GM18499 (cell line): ENCODE measurements around the gene PRDM10.

Source experiments
- ATAC-seq: cut with Tn5 transposase; IDR thresholded peaks from one replicate; pipeline ENCODE4 v1.9.1; 2021; ENCODE audit warnings: moderate number of reproducible peaks; ENCODE audit not compliant: insufficient read depth, unreplicated experiment

The PRDM10 gene

GRCh38 chr11:129948926-129949466, 53.6 kb downstream of the PRDM10 start:
- no peak for ATAC-seq

DNA sequence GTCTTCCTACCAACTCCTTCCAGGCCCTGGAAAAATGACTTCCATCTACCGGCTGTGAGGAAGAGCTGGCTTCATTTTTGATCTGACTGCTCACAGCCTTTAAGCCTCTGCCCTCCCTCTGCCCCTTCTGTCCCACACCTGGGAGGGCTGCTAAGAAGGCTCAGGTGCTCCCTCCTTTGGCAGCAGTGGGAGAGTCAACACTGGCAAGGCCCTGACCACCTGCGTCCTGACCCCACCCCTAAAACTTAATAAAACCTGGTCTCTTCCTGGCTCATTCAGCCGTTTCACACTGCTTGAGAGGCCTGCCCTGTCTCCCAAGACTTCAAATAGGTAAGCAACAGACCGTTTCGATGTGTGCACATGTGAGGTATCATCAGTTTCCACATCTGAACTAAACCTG, 55.2 kb downstream of the PRDM10 start:
- ATAC-seq = no peak

DNA sequence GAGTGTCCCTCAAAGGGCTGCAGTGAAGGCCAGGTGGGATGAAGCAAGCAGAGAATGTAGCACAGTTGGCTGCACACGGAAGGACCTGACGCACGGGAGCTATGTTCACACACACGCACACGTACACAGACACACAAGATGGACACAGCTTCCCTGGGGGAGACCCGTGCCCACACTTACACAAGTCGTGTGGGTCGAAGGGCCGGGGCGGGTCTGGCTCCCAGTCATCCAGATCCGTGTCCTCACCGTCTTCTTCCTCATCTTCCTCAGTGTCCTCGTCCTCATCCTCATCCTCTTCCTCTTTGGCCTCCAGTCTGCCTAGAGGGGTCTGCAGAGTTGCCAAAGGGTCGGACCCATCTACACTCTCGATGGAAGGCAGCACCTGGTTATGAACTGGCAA, 55.7 kb downstream of the PRDM10 start:
- no peak for ATAC-seq

- ATAC-seq = no peak
Observed at GRCh38 chr11:129946256-129946655, 56.4 kb downstream of the PRDM10 start.

DNA sequence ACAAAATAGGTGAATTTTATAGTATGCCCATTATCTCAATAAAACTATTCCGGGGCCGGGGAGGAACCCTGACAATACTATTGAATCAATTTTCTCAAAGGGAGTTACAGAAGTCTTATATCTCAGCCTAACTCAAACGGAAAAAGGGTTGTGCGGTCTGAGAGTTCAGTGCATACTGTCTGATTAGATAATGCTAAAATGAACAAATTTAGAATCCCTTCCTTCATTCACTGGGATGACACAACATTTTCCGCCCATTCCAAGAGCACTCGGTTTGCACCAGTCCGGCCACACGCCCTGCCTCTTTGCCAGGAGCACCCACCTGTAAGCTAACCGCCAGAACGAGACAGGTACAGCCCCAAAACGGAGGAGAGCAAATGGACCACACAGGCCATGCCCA, 57.3 kb downstream of the PRDM10 start:
- ATAC-seq = no peak

DNA sequence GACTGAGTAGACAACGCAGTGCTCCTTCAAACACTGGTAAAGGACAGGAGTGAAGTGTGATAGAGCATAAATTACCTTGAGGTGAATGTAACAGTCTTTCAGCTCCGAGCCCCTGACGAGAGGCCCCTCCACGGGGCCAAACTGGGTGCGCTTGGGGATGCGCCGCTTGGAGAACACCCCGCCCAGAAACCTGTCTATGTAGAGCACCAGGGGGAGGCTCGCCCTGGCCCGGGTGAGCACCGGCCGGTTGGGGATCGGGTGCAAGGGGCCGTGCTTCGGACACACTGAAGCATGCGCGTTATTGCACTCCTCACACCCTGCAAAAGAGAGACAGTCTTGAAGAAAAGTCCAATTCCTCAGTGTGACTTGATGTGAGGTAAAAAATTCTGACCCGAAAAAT, 57.9 kb downstream of the PRDM10 start:
- no peak for ATAC-seq

GRCh38 chr11:129943036-129943435, 59.6 kb downstream of the PRDM10 start:
- ATAC-seq = no peak

- ATAC-seq = no peak
Observed at GRCh38 chr11:129939510-129939909, 63.1 kb downstream of the PRDM10 start.

GRCh38 chr11:129938764-129939163, 63.9 kb downstream of the PRDM10 start:
- no peak for ATAC-seq

GRCh38 chr11:129937592-129938238, 64.9 kb downstream of the PRDM10 start:
- ATAC-seq = no peak

GRCh38 chr11:129935723-129936122, 66.9 kb downstream of the PRDM10 start:
- no peak for ATAC-seq

GRCh38 chr11:129933891-129934290, 68.7 kb downstream of the PRDM10 start:
- no peak for ATAC-seq

DNA sequence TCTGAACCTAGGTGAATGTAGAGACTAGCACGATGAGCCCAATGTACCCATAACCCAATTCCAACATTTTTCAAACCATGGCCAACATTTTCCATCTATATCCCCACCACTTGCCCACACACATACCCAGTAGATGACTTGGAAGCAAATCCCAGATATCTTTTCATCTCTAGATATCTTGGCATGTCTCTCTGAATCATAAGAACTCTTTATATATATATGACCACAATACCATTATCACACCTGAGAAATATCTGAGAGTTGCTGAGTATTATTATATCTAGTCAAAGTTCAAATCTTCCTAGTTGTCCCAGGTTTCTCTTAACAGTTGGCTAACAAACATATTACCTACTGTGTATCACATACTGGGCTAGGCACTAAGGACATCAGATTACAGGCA, 69.4 kb downstream of the PRDM10 start:
- no peak for ATAC-seq

DNA sequence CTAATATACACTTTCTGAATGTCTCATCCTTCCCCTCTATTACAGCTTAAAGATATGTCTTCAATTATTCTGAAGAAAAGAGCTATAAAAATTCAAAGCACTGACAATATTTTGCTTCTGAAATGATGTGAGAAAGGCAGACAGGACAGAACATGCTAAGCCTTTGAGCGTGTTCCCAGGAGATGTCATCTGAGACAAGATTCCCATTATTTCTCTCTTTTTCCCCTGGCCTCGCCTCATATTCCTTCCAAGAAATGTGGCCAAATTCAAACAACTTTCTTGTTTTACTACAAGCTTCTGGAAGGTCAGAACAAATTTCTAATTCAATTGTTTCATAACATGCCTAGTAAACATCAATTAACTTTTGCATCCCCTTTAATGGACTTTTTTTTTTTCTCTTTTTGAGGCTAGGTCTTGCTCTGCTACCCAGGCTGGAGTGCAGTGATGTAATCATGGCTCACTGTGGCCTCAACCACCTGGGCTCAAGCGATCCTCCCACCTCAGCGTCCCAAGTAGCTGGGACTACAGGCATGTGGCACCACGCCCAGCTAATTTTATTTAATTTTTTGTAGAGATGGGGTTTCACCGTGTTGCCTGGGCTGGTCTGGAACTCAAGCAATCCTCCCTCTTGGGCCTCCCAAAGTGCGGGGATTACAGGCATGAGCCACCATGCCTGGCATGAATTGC, 70.1 kb downstream of the PRDM10 start:
- no peak for ATAC-seq

- no peak for ATAC-seq
Observed at GRCh38 chr11:129930743-129931142, 71.9 kb downstream of the PRDM10 start.

- no peak for ATAC-seq
Observed at GRCh38 chr11:129930296-129930695, 72.3 kb downstream of the PRDM10 start.

DNA sequence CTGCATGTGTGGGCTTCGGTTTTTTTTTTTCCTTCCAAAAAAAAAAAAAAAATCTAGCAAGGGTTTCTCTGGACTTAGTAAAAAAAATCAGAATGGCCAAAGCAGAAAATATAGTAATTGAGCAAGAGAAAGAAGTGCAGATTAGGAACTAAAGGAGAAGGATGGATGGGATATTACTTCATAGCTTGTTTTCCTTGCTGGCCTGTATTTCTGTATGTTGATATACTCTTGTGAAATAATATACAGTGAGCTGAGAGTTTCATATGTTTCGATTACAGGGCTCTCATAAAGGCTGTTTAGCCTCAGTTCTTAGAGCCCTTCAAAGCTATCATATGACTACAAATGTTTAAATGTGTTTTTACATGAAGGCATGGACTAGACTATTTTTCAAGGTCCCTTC, 72.9 kb downstream of the PRDM10 start:
- no peak for ATAC-seq

DNA sequence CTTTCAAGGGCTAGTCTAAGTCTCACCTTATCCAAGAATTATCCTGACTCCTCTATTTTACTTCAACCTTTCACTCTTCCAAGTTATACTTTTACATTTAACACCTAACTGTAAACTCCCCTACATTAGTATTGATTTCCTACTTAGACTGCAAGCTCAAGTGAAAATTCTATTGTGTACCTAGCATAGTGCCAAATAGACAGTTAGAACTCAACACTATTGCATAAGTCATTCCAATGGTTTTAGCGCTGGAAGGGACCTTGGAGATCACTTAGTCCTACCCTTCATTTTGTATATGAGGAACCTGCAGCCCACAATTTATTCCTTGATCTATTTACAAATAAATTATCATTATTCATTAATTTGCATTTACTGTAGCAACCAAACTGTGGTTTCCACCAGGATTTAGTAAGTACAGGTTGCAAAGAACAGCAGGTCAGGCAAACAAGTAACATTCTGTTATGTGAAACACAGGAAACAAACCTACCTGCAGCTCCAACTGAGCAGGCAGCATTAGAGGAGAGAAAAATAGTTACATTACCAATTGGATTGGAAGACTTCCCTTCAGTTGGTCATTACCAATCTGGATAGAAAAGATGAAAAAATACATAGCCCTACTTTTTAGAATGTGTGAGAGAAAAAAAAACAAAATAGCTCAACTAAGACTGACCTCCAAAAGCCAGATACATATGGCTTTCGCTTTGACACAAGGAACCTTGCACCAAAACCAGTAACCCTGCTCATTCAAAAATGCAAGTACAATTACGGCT, 73.5 kb downstream of the PRDM10 start:
- no peak for ATAC-seq

- no peak for ATAC-seq
Observed at GRCh38 chr11:129922674-129923073, 80.0 kb downstream of the PRDM10 start.

DNA sequence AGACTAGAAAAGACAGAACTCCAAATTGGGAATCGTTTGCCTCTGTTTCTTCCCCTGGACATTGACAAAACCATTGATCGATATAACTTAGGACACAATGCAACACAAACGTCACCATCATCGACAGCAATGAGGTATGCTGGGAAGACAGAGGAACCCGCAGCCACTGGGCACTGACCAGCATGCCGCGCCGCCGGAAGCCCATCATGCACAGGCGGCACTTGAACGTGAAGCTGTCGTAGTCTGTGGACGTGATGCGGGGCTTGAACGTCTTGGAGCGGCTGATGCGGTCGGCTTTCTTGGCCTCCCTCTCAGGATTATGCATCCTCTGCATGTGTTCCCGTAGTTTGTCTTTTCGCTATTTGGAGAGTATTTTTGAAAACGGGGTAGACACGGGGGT, 84.3 kb downstream of the PRDM10 start:
- ATAC-seq = no peak

GRCh38 chr11:129917231-129917630, 85.4 kb downstream of the PRDM10 start:
- no peak for ATAC-seq
